PC-3 (cell line): Measurements from ENCODE around the gene JAG2.

Experiments
- CTCF ChIP-seq: fragments of 300-600 bp; sonication (generic); conservative IDR thresholded peaks from 2 replicates; pipeline ENCODE4 v1.5.1; 2017; ENCODE audit warnings: antibody characterized with exemption, low read depth, mild to moderate bottlenecking, low read length
- EZH2 ChIP-seq: fragments of 300-600 bp; sonication (generic); IDR thresholded peaks from one replicate; pipeline ENCODE4 v1.6.1; 2017; ENCODE audit warnings: antibody characterized with exemption, mild to moderate bottlenecking, low read length; ENCODE audit not compliant: unreplicated experiment

GRCh38 chr14:105196265-105196960 lies 27.8 kb upstream of the JAG2 start:
- TF ChIP-seq CTCF, result no peak
- TF ChIP-seq EZH2, result no peak
